GM18909 (cell line): Measurements from ENCODE around the gene AHNAK.
"Not testable (repeated sequence)": the region's sequence is repeated elsewhere in the genome, so short reads cannot be mapped to it uniquely, and the experiment has no call there.

Experiments used
- ATAC-seq: cut with Tn5 transposase; IDR thresholded peaks from one replicate; pipeline ENCODE4 v1.9.1; 2021; ENCODE audit warnings: mild to moderate bottlenecking; ENCODE audit not compliant: unreplicated experiment, poor library complexity

The AHNAK gene

GRCh38 chr11:62398011-62398994 is 148.3 kb downstream of the AHNAK start:
- ATAC-seq = no peak

DNA sequence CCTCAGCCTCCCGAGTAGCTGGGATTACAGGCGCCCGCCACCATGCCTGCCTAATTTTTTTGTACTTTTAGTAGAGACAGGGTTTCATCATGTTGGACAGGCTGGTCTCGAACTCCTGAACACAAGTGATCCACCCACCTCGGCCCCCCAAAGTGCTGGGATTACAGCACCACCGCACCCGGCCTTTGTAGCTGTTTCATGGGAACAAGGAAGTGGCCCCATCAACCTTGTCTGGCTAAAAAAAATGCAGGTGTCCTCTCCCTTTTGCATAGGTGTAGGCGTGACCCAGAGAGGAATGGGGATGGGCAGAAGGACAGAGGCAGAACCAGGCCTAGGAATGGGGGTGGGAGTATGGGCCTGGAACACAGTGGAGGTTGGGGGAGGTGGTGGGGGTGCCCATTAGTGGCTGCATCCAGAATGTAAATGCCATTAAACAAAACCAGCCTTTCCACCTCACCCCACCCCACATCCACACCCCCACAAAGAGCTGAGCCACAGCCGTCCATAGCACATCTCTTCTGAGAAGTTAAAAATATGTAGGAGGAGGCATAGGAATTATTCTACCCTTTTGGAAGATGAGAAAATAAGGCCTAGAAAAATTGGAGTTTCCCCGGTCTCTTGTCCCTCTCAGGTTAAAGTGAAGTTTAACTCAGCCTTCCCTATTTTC is 150.6 kb downstream of the AHNAK start:
- no peak for ATAC-seq

DNA sequence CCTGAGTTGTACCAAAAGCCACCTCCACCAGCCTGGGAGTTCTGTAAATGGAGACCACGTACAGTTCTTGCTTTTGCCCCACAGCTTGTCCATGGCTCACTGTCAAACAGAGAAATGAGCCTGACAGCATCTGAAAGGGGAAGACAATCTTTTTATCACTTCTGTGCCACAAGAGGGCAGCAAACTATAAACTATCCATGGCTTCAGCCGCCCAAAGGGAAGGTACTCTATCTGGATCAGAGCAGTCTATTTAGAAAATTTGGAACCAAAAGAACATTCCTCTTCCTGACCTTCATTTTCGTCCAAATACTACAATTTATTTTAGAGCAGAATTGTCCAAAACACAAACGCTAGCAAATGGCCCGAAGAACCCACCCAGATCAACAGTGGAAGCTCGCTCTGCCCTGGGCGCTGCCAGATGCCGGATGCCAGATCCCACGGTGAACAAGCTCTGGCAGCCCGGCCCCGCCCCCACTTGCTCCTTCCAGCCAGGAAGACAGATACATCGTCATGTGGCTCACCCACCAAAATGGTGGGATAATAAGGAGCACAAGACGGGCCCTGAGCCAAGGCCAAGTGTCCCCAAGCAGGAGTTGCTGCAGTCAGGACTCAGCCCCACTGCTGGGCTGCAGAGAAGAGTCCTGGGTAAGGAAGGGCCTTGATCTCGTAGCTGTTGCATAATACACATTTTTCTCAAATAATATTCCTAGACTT is 151.6 kb downstream of the AHNAK start:
- ATAC-seq = no peak

- no peak for ATAC-seq
Observed at GRCh38 chr11:62393735-62394134, 152.9 kb downstream of the AHNAK start.

DNA sequence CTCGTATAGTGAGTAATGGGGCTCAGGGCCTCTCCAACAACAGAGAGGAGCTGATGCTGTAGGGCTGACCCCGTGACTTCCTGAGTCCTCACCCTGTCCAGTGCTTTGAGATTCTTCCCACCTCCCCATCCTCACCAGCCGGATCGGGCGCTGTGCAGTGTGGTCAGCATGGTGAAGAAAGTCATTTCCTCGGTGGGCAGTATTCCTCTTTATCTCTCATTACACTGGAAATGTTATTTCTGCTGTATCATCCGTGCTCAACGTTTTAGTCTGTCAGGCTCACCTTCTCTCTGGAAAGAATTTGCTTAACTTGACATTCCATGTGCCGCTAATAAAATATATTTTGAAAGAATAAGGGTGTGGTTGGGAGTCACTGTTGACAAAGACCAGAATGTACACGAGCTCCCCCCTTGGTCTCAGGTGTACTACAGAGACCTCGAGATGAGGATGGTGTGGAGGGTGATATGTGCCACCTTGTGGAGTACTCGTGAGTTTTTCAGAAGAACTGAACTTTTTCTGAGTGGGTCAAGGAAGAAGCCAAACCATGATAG is 153.5 kb downstream of the AHNAK start:
- no peak for ATAC-seq

- no peak for ATAC-seq
Observed at GRCh38 chr11:62392506-62392905, 154.1 kb downstream of the AHNAK start.

DNA sequence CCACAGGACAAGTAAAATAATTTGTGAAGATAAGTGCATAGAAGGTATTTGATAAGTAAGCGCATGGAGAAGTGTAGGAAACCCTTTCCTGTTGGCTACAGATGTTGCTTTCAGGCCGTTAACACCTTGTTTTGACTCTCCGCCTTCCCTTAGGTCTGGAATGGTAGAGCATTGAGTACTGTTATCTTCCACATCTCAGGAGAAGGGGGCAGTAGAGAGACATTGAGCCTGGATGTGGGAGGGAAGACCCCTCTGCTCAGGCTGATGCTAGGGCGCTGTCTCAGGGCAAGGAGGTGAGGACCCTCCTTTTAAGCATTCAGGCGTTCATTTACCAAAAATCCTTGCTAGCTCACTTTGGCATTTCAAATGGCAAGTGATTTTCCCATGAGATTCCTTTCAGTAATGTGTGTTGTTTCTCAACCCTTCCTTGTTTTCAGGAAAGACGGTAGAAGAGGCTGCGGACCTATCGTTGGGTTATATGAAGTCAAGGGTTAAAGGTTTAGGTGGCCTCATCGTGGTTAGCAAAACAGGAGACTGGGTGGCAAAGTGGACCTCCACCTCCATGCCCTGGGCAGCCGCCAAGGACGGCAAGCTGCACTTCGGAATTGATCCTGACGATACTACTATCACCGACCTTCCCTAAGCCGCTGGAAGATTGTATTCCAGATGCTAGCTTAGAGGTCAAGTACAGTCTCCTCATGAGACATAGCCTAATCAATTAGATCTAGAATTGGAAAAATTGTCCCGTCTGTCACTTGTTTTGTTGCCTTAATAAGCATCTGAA is 154.8 kb downstream of the AHNAK start:
- ATAC-seq = no peak

GRCh38 chr11:62390722-62391121 is 155.9 kb downstream of the AHNAK start:
- no peak for ATAC-seq

GRCh38 chr11:62390237-62390636 is 156.4 kb downstream of the AHNAK start:
- no peak for ATAC-seq

DNA sequence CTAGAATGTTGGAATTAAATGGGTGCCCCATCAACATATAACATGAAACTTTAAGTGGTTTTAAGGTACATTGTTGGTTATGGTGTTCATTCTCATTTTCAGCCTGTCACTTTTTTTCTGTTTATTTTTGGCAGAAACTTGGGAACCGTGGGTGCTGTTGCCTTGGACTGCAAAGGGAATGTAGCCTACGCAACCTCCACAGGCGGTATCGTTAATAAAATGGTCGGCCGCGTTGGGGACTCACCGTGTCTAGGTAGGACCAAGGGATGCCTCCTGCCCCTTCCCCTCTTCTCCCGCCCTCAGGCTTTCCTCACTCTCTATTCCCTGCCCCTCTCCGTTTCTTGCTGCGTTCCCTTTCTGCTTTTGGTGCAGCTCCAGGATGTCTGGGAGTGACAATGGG is 157.6 kb downstream of the AHNAK start:
- no peak for ATAC-seq

- no peak for ATAC-seq
Observed at GRCh38 chr11:62387381-62387780, 159.2 kb downstream of the AHNAK start.

GRCh38 chr11:62386083-62386482 is 160.5 kb downstream of the AHNAK start:
- ATAC-seq = not testable (repeated sequence)

GRCh38 chr11:62383822-62384221 is 162.8 kb downstream of the AHNAK start:
- ATAC-seq = no peak
